GM18867 (cell line): ENCODE measurements around the gene ROBO2.

Source experiments
- ATAC-seq: cut with Tn5 transposase; IDR thresholded peaks from one replicate; pipeline ENCODE4 v1.9.1; 2021; ENCODE audit warnings: mild to moderate bottlenecking, moderate library complexity; ENCODE audit not compliant: unreplicated experiment

ROBO2 gene

GRCh38 chr3:77039606-77040171 is at the start of gene ROBO2:
Gene ROBO2 (plus strand): TSS chr3:77040099. CDS start chr3:77040786, 687 bp downstream.
- no peak for ATAC-seq

GRCh38 chr3:76990606-76991005 is 49.3 kb upstream of the ROBO2 start:
- ATAC-seq = no peak

- no peak for ATAC-seq
Measured at GRCh38 chr3:76991165-76991564, 48.7 kb upstream of the ROBO2 start.

- no peak for ATAC-seq
Measured at GRCh38 chr3:76997733-76998132, 42.2 kb upstream of the ROBO2 start.

- no peak for ATAC-seq
Measured at GRCh38 chr3:76998555-76998954, 41.3 kb upstream of the ROBO2 start.

- ATAC-seq = no peak
Measured at GRCh38 chr3:77001062-77001701, 38.7 kb upstream of the ROBO2 start.

- ATAC-seq = no peak
Measured at GRCh38 chr3:77014226-77014625, 25.7 kb upstream of the ROBO2 start.

- ATAC-seq = no peak
Measured at GRCh38 chr3:77025471-77025870, 14.4 kb upstream of the ROBO2 start.

GRCh38 chr3:77026904-77027634 is 12.8 kb upstream of the ROBO2 start:
- no peak for ATAC-seq

GRCh38 chr3:77028005-77028404 is 11.9 kb upstream of the ROBO2 start:
- no peak for ATAC-seq

- ATAC-seq = no peak
Measured at GRCh38 chr3:77038468-77038929, 1.4 kb upstream of the ROBO2 start.

GRCh38 chr3:77038930-77039605 is 831 bp upstream of the ROBO2 start:
- ATAC-seq = no peak

- ATAC-seq = no peak
Measured at GRCh38 chr3:77040216-77040615, 317 bp downstream of the ROBO2 start.

GRCh38 chr3:77040926-77041722 is 1.2 kb downstream of the ROBO2 start:
- no peak for ATAC-seq

GRCh38 chr3:77041811-77042210 is 1.9 kb downstream of the ROBO2 start:
- ATAC-seq = no peak

GRCh38 chr3:77042343-77042742 is 2.4 kb downstream of the ROBO2 start:
- ATAC-seq = no peak

GRCh38 chr3:77042882-77043281 is 3.0 kb downstream of the ROBO2 start:
- no peak for ATAC-seq

- no peak for ATAC-seq
Measured at GRCh38 chr3:77045686-77046085, 5.8 kb downstream of the ROBO2 start.

GRCh38 chr3:77048186-77048585 is 8.3 kb downstream of the ROBO2 start:
- no peak for ATAC-seq

- no peak for ATAC-seq
Measured at GRCh38 chr3:77051591-77051990, 11.7 kb downstream of the ROBO2 start.

GRCh38 chr3:77052051-77052501 is 12.2 kb downstream of the ROBO2 start:
- ATAC-seq = no peak
